OCI-LY1 (cell line): ENCODE measurements around the gene NKAIN2.

Experiments used
- H2AFZ ChIP-seq: fragments of 200-600 bp; sonication (generic), shearing (Covaris generic); 2 replicates; pipeline ENCODE4 v1.6.0; 2014; ENCODE audit warnings: antibody characterized with exemption, mild to moderate bottlenecking, low read length
- H3F3A ChIP-seq: fragments of 200-600 bp; sonication (generic), shearing (Covaris generic); 2 replicates; pipeline ENCODE4 v1.6.0; 2014; ENCODE audit warnings: mild to moderate bottlenecking, antibody characterized with exemption, low read length, moderate library complexity; ENCODE audit not compliant: insufficient read depth
- H3K27ac ChIP-seq: fragments of 200-600 bp; sonication (generic); 2 replicates; pipeline ENCODE4 v1.5.1; 2014; ENCODE audit warnings: low read length, mixed run types, mild to moderate bottlenecking, low read depth; ENCODE audit not compliant: poor library complexity, severe bottlenecking
- H3K27me3 ChIP-seq: fragments of 200-600 bp; sonication (generic); 2 replicates; pipeline ENCODE4 v1.6.0; 2014; ENCODE audit warnings: antibody characterized with exemption, mild to moderate bottlenecking, low read length, moderate library complexity; ENCODE audit not compliant: insufficient read depth
- H3K36me3 ChIP-seq: fragments of 200-600 bp; sonication (generic); 2 replicates; pipeline ENCODE4 v1.6.1; 2014; ENCODE audit warnings: mild to moderate bottlenecking, antibody characterized with exemption, low read length, moderate library complexity, mixed read lengths; ENCODE audit not compliant: insufficient read depth
- H3K4me1 ChIP-seq: fragments of 200-600 bp; sonication (generic); 2 replicates; pipeline ENCODE4 v1.5.1; 2014; ENCODE audit warnings: mild to moderate bottlenecking, low read length, moderate library complexity; ENCODE audit not compliant: insufficient read depth, severe bottlenecking
- H3K4me2 ChIP-seq: fragments of 200-600 bp; sonication (generic), shearing (Covaris generic); 2 replicates; pipeline ENCODE4 v1.6.1; 2014; ENCODE audit warnings: low read length
- H3K4me3 ChIP-seq: fragments of 200-600 bp; sonication (generic); 2 replicates; pipeline ENCODE4 v1.5.1; 2014; ENCODE audit warnings: low read length, low read depth, mild to moderate bottlenecking, mixed read lengths; ENCODE audit not compliant: poor library complexity, severe bottlenecking
- H3K79me2 ChIP-seq: fragments of 200-600 bp; shearing (Covaris generic); 2 replicates; pipeline ENCODE4 v1.6.1; 2016; ENCODE audit warnings: mixed run types, low read length, mixed read lengths; ENCODE audit not compliant: insufficient read depth
- H3K9ac ChIP-seq: fragments of 200-600 bp; sonication (generic), shearing (Covaris generic); 2 replicates; pipeline ENCODE4 v1.6.1; 2014; ENCODE audit warnings: mild to moderate bottlenecking, low read length, mixed read lengths
- H3K9me2 ChIP-seq: fragments of 200-600 bp; sonication (generic), shearing (Covaris generic); 2 replicates; pipeline ENCODE4 v1.6.1; 2014; ENCODE audit warnings: low read depth, mild to moderate bottlenecking, low read length, mixed read lengths
- H3K9me3 ChIP-seq: fragments of 200-600 bp; shearing (Covaris generic); 2 replicates; pipeline ENCODE4 v1.6.1; 2014; ENCODE audit warnings: low read length, mixed read lengths
- H4K20me1 ChIP-seq: fragments of 200-600 bp; sonication (generic), shearing (Covaris generic); 2 replicates; pipeline ENCODE4 v1.6.0; 2016; ENCODE audit warnings: mild to moderate bottlenecking, low read length; ENCODE audit not compliant: insufficient read depth
- CTCF ChIP-seq: fragments of 200-600 bp; sonication (generic), shearing (Covaris generic); IDR thresholded peaks from 2 replicates; pipeline ENCODE4 v1.5.1; 2017; ENCODE audit warnings: mild to moderate bottlenecking, antibody characterized with exemption, low read length, moderate library complexity, mixed read lengths
- EZH2 ChIP-seq: fragments of 200-600 bp; sonication (generic), shearing (Covaris generic); IDR thresholded peaks from 2 replicates; pipeline ENCODE4 v1.8.0; 2017; ENCODE audit warnings: borderline replicate concordance, mixed run types, mild to moderate bottlenecking, antibody characterized with exemption, low read length, moderate library complexity, mixed read lengths

Gene NKAIN2

GRCh38 chr6:124688369-124688768 is 884.7 kb downstream of the NKAIN2 start:
- H2AFZ ChIP-seq: no peak overlapping the region
- no peak for TF ChIP-seq CTCF
- TF ChIP-seq EZH2: no peak
- no peaks in the 10 kb centered on the region for H3K9me3 ChIP-seq
- H3K27ac ChIP-seq: no peak overlapping the region
- H3F3A ChIP-seq: no peaks in the 10 kb centered on the region
- no peak overlapping the region for H3K4me3 ChIP-seq
- H3K4me2 ChIP-seq: no peak overlapping the region
- H3K27me3 ChIP-seq: no peaks in the 10 kb centered on the region
- H3K4me1 ChIP-seq: no peaks in the 10 kb centered on the region
- no peaks in the 10 kb centered on the region for H3K9me2 ChIP-seq
- no peaks in the 10 kb centered on the region for H4K20me1 ChIP-seq
- no peaks in the 10 kb centered on the region for H3K79me2 ChIP-seq
- H3K9ac ChIP-seq: no peak overlapping the region
- H3K36me3 ChIP-seq: no peaks in the 10 kb centered on the region

GRCh38 chr6:124694139-124694705 is 890.6 kb downstream of the NKAIN2 start:
- no peaks in the 10 kb centered on the region for H4K20me1 ChIP-seq
- no peaks in the 10 kb centered on the region for H3K79me2 ChIP-seq
- H3K27ac ChIP-seq: no peak overlapping the region
- H3K9me3 ChIP-seq: no peaks in the 10 kb centered on the region
- H3K9ac ChIP-seq: no peak overlapping the region
- no peaks in the 10 kb centered on the region for H3K4me1 ChIP-seq
- H3K27me3 ChIP-seq: no peaks in the 10 kb centered on the region
- H3K4me2 ChIP-seq: no peak overlapping the region
- H3K36me3 ChIP-seq: no peaks in the 10 kb centered on the region
- H3K9me2 ChIP-seq: no peaks in the 10 kb centered on the region
- H2AFZ ChIP-seq: no peak overlapping the region
- no peaks in the 10 kb centered on the region for H3F3A ChIP-seq
- TF ChIP-seq EZH2: no peak
- TF ChIP-seq CTCF: no peak
- no peak overlapping the region for H3K4me3 ChIP-seq

GRCh38 chr6:124699038-124699437 is 895.4 kb downstream of the NKAIN2 start:
- no peaks in the 10 kb centered on the region for H4K20me1 ChIP-seq
- H3K9me2 ChIP-seq: no peaks in the 10 kb centered on the region
- no peaks in the 10 kb centered on the region for H3K36me3 ChIP-seq
- no peaks in the 10 kb centered on the region for H3K4me1 ChIP-seq
- H3F3A ChIP-seq: no peaks in the 10 kb centered on the region
- H3K4me2 ChIP-seq: no peak overlapping the region
- TF ChIP-seq CTCF (no peak), EZH2 (no peak)
- H3K27ac ChIP-seq: no peak overlapping the region
- H3K4me3 ChIP-seq: no peak overlapping the region
- H2AFZ ChIP-seq: no peak overlapping the region
- no peaks in the 10 kb centered on the region for H3K27me3 ChIP-seq
- H3K79me2 ChIP-seq: no peaks in the 10 kb centered on the region
- H3K9ac ChIP-seq: no peak overlapping the region
- H3K9me3 ChIP-seq: no peaks in the 10 kb centered on the region
